Memory B cell (primary cell): ENCODE data around the gene DHRS9.
"Not testable (repeated sequence)": the region's sequence is repeated elsewhere in the genome, so short reads cannot be mapped to it uniquely, and the experiment has no call there.

ENCODE experiments used
- ATAC-seq: fragments of 150-1000 bp; cut with Tn5 transposase; 2 replicates; pipeline ENCODE4 v1.10.0; 2021; ENCODE audit warnings: low read depth, mild to moderate bottlenecking, moderate library complexity
- DNase-seq, 2 donors: peaks; one replicate each; pipeline ENCODE4 v3.0.0; 2022; ENCODE audit warnings: low spot score in 2 of 2
- H3K27ac Mint-ChIP-seq: one replicate; pipeline ENCODE4 v1.8.0; 2022; ENCODE audit warnings: mild to moderate bottlenecking, moderate library complexity, mixed read lengths
- H3K27me3 Mint-ChIP-seq: one replicate; pipeline ENCODE4 v1.8.0; 2022; ENCODE audit warnings: mixed read lengths
- H3K36me3 Mint-ChIP-seq: one replicate; pipeline ENCODE4 v1.8.0; 2022; ENCODE audit warnings: mild to moderate bottlenecking, mixed read lengths
- H3K4me1 Mint-ChIP-seq: one replicate; pipeline ENCODE4 v1.8.0; 2022; ENCODE audit warnings: mixed read lengths
- H3K4me3 Mint-ChIP-seq: one replicate; pipeline ENCODE4 v1.8.0; 2022; ENCODE audit warnings: mild to moderate bottlenecking, moderate library complexity, mixed read lengths
- H3K9me3 Mint-ChIP-seq: one replicate; pipeline ENCODE4 v1.8.0; 2022; ENCODE audit warnings: mixed read lengths

DHRS9 gene

DNA sequence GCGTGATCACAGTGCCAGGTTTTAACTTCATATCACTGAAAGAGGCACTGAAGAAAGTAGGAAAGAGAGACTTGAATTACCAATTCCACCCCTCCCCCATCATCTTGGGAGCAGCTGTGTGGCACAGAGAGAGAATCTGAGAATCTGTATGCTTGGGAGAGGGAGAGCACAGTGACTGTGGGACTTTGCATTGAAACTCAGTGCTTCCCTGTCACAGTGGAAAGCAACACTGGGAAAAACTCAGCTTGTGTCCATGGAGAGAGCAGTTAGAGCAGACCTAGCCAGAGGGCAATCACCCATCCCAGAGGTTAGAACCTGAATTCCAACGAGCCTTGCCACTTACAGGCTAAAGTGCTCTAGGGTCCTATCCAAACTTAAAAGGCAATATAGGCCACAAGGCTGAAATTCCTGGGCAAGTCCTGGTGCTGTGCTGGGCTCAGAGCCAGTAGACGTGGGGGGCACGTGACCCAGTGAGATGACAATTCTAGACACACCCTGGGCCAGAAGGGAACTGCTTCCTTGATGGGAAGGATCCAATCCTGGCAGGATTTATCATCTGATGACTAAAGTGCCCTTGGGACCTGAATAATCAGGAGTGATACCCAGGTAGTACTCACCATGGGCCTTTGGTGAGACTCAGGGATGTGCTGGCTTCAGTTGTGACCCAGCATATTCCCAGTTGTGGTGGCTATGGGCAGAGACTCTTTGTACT, 22.8 kb upstream of the DHRS9 start:
- Mint-ChIP-seq H3K9me3 (peaks cover 11% of the 10 kb centered on the region), H3K27me3 (no peaks in the 10 kb centered on the region), H3K27ac (no peak overlapping the region), H3K36me3 (peaks cover 1% of the 10 kb centered on the region), H3K4me1 (no peaks in the 10 kb centered on the region), H3K4me3 (no peak overlapping the region)
- ATAC-seq (no peak), DNase-seq (no peak)

- ATAC-seq = no peak
- Mint-ChIP-seq H3K4me3 (no peak overlapping the region), H3K4me1 (no peaks in the 10 kb centered on the region), H3K27ac (no peak overlapping the region), H3K9me3 (peaks cover 6% of the 10 kb centered on the region), H3K27me3 (no peaks in the 10 kb centered on the region), H3K36me3 (no peaks in the 10 kb centered on the region)
- DNase-seq = no peak
These were observed 21.8 kb upstream of the DHRS9 start for GRCh38 chr2:169047256-169048250.

GRCh38 chr2:169049142-169049541, 20.2 kb upstream of the DHRS9 start:
- H3K9me3 Mint-ChIP-seq = no peaks in the 10 kb centered on the region
- no peak for ATAC-seq
- H3K27me3 Mint-ChIP-seq = no peaks in the 10 kb centered on the region
- DNase-seq = no peak
- no peaks in the 10 kb centered on the region for H3K36me3 Mint-ChIP-seq
- H3K4me3 Mint-ChIP-seq = no peak overlapping the region
- H3K4me1 Mint-ChIP-seq = no peaks in the 10 kb centered on the region
- H3K27ac Mint-ChIP-seq = no peak overlapping the region

GRCh38 chr2:169050476-169051240, 18.7 kb upstream of the DHRS9 start:
- ATAC-seq (no peak), DNase-seq (no peak)
- Mint-ChIP-seq H3K4me1 (no peaks in the 10 kb centered on the region), H3K27ac (no peak overlapping the region), H3K4me3 (no peak overlapping the region), H3K9me3 (peaks cover 8% of the 10 kb centered on the region), H3K36me3 (peaks cover 4% of the 10 kb centered on the region), H3K27me3 (peaks cover 2% of the 10 kb centered on the region)

DNA sequence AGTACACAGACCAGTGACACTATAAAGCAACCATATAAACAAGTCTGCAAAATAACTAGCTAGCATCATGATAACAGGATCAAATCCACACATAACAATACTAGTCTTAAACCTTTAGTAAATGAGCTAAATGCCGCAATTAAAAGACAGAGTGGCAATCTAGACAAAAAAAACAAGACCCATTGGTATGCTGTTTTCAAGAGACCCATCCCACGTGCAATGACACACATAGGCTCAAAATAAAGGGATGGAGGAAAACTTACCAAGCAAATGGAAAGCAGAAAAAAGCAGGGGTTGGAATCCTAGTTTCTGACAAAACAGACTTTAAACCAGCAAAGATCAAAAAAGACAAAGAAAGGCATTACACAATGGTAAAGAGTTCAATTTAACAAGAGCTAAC, 14.8 kb upstream of the DHRS9 start:
- not testable (repeated sequence) for H3K27me3 Mint-ChIP-seq, DNase-seq, H3K4me3 Mint-ChIP-seq, H3K27ac Mint-ChIP-seq, H3K36me3 Mint-ChIP-seq, H3K4me1 Mint-ChIP-seq, ATAC-seq
- peaks cover 12% of the 10 kb centered on the region for H3K9me3 Mint-ChIP-seq

GRCh38 chr2:169064199-169064598, 5.2 kb upstream of the DHRS9 start:
- not testable (repeated sequence) for H3K9me3 Mint-ChIP-seq, ATAC-seq, H3K4me3 Mint-ChIP-seq, H3K4me1 Mint-ChIP-seq, H3K27me3 Mint-ChIP-seq, H3K36me3 Mint-ChIP-seq, H3K27ac Mint-ChIP-seq, DNase-seq

GRCh38 chr2:169065422-169065821, 3.9 kb upstream of the DHRS9 start:
- ATAC-seq (no peak), DNase-seq (no peak)
- H3K4me3 Mint-ChIP-seq = no peak overlapping the region
- no peaks in the 10 kb centered on the region for H3K4me1 Mint-ChIP-seq
- no peaks in the 10 kb centered on the region for H3K36me3 Mint-ChIP-seq
- no peaks in the 10 kb centered on the region for H3K9me3 Mint-ChIP-seq
- H3K27ac Mint-ChIP-seq = no peak overlapping the region
- H3K27me3 Mint-ChIP-seq = no peaks in the 10 kb centered on the region

DNA sequence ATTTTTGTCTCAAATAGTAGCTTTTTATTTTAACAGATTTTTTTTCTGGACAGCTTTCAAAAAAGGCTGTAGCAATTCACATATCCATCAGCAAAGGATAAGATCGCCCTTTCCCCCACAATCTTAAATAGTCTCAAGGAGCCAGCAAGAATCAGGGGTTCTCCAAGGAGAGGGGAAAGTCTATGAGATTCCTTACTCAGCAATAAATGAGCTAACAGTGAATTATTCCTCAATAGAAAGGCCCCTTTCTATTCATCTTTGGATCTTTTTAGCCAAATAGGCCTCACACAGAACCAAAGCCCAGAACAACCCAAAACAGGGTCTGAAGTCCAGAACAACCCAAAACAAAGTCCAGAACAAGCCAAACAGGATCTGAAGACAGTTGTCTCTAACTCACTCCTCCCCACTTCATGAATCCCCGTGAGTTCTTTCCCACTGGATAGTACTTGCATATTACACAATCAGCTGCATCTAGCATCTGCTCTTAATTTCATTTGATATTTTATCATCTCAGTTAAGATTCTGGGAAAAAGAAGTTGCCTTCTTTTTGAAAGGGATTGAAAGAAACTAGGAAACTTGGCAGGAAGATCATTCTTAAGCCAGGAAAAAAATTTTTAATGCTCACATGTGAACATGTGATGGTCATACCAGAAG, 3.4 kb upstream of the DHRS9 start:
- H3K27ac Mint-ChIP-seq = no peak overlapping the region
- no peaks in the 10 kb centered on the region for H3K27me3 Mint-ChIP-seq
- H3K9me3 Mint-ChIP-seq = no peaks in the 10 kb centered on the region
- no peak for ATAC-seq
- no peaks in the 10 kb centered on the region for H3K4me1 Mint-ChIP-seq
- no peak overlapping the region for H3K4me3 Mint-ChIP-seq
- no peak for DNase-seq
- no peaks in the 10 kb centered on the region for H3K36me3 Mint-ChIP-seq

- Mint-ChIP-seq H3K36me3 (no peaks in the 10 kb centered on the region), H3K9me3 (no peaks in the 10 kb centered on the region), H3K4me1 (no peaks in the 10 kb centered on the region), H3K4me3 (no peak overlapping the region), H3K27ac (no peak overlapping the region), H3K27me3 (no peaks in the 10 kb centered on the region)
- ATAC-seq (no peak), DNase-seq (no peak)
These were observed 2.5 kb upstream of the DHRS9 start for GRCh38 chr2:169066897-169067296.

DNA sequence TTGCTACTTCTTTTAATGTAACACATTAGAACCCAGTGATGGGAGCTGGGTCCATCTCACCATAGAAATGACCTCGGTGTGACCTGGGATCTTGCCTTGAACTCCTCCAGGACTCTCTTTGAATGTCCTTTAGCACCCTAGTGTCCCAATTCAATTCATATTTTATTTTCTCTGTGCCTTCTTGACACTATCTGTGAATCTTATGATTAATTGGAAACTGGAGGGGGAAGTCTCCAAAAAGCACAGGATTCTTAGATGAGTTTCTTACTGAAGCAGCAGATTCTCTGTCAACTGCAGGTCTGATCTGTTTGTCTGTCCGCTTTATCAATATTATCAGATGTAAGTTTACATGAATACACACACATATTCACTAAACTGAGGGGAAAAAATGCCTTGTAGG, 470 bp downstream of the DHRS9 start:
- H3K4me3 Mint-ChIP-seq = no peak overlapping the region
- no peaks in the 10 kb centered on the region for H3K27me3 Mint-ChIP-seq
- no peak overlapping the region for H3K27ac Mint-ChIP-seq
- H3K36me3 Mint-ChIP-seq = no peaks in the 10 kb centered on the region
- ATAC-seq (no peak), DNase-seq (no peak)
- peaks cover 16% of the 10 kb centered on the region for H3K4me1 Mint-ChIP-seq
- peaks cover 2% of the 10 kb centered on the region for H3K9me3 Mint-ChIP-seq

GRCh38 chr2:169071455-169071854, 2.1 kb downstream of the DHRS9 start:
- no peak overlapping the region for H3K27ac Mint-ChIP-seq
- ATAC-seq (no peak), DNase-seq (no peak)
- no peaks in the 10 kb centered on the region for H3K36me3 Mint-ChIP-seq
- H3K4me1 Mint-ChIP-seq = peaks cover 17% of the 10 kb centered on the region
- H3K9me3 Mint-ChIP-seq = peaks cover 2% of the 10 kb centered on the region
- no peak overlapping the region for H3K4me3 Mint-ChIP-seq
- no peaks in the 10 kb centered on the region for H3K27me3 Mint-ChIP-seq

DNA sequence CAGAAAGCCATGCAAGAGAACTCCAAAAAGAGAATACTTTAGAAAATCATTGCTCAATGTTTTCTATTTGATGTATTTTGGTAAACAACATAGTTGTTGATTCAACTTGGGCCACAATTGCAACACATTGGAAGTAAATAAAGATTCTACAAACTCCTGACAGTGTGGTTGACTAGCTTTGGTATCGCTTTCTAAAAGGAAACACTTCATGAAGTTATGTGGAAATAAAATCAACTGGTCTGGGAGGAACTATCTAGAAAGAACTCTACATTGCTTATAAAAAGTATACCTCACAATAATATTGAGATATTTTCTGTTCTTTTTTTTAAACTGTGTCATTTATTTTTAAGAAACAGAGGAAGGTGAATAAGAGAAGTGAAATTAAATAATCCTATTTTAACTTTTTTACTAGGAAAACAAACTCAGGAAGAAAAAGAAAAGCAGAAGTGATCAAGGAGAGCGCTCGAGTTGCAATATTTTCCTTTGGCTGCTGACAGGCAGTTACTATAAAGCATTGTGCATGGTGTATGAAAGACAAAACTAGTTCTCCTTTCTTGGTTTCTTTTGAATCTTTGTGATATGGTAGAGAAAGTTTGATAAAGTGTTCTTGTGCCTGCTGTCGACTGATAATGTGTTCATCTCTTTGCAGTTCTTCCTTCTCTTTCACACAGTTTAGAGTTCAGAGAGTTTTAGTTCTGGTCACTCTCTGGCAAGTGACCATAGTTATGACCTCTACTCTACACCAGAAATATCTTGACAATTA, 3.0 kb downstream of the DHRS9 start:
- Mint-ChIP-seq H3K36me3 (no peaks in the 10 kb centered on the region), H3K27ac (no peak overlapping the region), H3K4me3 (no peak overlapping the region), H3K27me3 (no peaks in the 10 kb centered on the region), H3K9me3 (peaks cover 2% of the 10 kb centered on the region), H3K4me1 (peaks cover 17% of the 10 kb centered on the region)
- ATAC-seq (peak; percentile 41), DNase-seq (no peak)
